Liver (tissue), 5 donors: ENCODE results near the gene MTF1. TPM values are rescaled to one million over a fixed set of nuclear protein-coding genes. Genes with fewer than 3 reads are reported as not detected.

Experiments
- polyA plus RNA-seq, 2 donors: library from polyadenylated mRNA; stranded (reverse) in 1 of 2; unstranded in 1 of 2; fragments of 200-250 nt in 1 of 2; fragments of >200 nt in 1 of 2; fragmentation: Nextera tagmentation in 1 of 2; extraction: Ambion mirVana in 1 of 2; gene quantifications; one replicate each; pipeline versions ENCODE4 v1.2.1 to v1.2.3, GENCODE V29; 2013 to 2015
- small RNA-seq: library from RNA; depleted of rRNA; stranded (forward); fragments of <200 nt; gene quantifications from one replicate; pipeline ENCODE3, GENCODE V24; 2014
- total RNA-seq, 2 donors: library from RNA; depleted of rRNA; stranded (reverse); fragments of >200 nt; gene quantifications; one replicate each; pipeline ENCODE4 v1.2.3, GENCODE V29; 2014
- donor health status: healthy.
- donor health status: healthy.
- donor health status: healthy.

The MTF1 gene
- total and polyA plus RNA-seq, 4 donors: 2.3 to 3.3 (median 3.0) TPM

Small RNA genes lying within 50 kb of the gene (small RNA-seq; reads per million reads assigned to genes)
- gene RF00092 (not detected), gene RNU6-584P (not detected)

Other genes starting within 250 kb of the MTF1 start
- under 1 TPM; 0.08 to 0.14 TPM for gene RSPO1, start 224.7 kb downstream of the MTF1 start, total RNA-seq
- under 1 TPM in 1 of 2 donors, not detected in 1; 0.06 TPM for gene RSPO1, start 224.7 kb downstream of the MTF1 start, polyA plus RNA-seq
- 10 to 100 TPM in 1 of 2 donors, under 1 TPM in 1; 0.25 to 16.5 TPM for gene CDCA8, start 167.1 kb downstream of the MTF1 start, total RNA-seq
- gene CDCA8, start 167.1 kb downstream of the MTF1 start, polyA plus RNA-seq: 1 to 10 TPM in 1 of 2 donors, under 1 TPM in 1; 0.53 to 2.3 TPM
- under 1 TPM; under 0.01 to 0.09 TPM for gene EPHA10, start 94.5 kb downstream of the MTF1 start, total RNA-seq
- gene EPHA10, start 94.5 kb downstream of the MTF1 start, polyA plus RNA-seq: under 1 TPM in 1 of 2 donors, not detected in 1; 0.03 TPM
- 1 to 10 TPM; 1.0 to 1.8 TPM for gene MANEAL, start 65.7 kb downstream of the MTF1 start, total RNA-seq
- 1 to 10 TPM in 1 of 2 donors, under 1 TPM in 1; 0.96 to 6.2 TPM for gene MANEAL, start 65.7 kb downstream of the MTF1 start, polyA plus RNA-seq
- gene C1orf122, start 51.8 kb downstream of the MTF1 start, total RNA-seq: 10 to 100 TPM in 1 of 2 donors, 1 to 10 TPM in 1; 4.5 to 12.5 TPM
- gene C1orf122, start 51.8 kb downstream of the MTF1 start, polyA plus RNA-seq: 10 to 100 TPM; 24.0 to 45.1 TPM
- gene YRDC, start 51.4 kb downstream of the MTF1 start, total RNA-seq: 1 to 10 TPM; 9.3 to 9.4 TPM
- gene YRDC, start 51.4 kb downstream of the MTF1 start, polyA plus RNA-seq: 1 to 10 TPM; 4.4 to 9.8 TPM
- 10 to 100 TPM; 21.3 to 30.9 TPM for gene INPP5B, start 87.5 kb upstream of the MTF1 start, total RNA-seq
- 1 to 10 TPM; 5.0 to 5.9 TPM for gene INPP5B, start 87.5 kb upstream of the MTF1 start, polyA plus RNA-seq
- 10 to 100 TPM; 30.2 to 39.6 TPM for gene SF3A3, start 130.4 kb upstream of the MTF1 start, total RNA-seq
- 10 to 100 TPM; 16.6 to 21.2 TPM for gene SF3A3, start 130.4 kb upstream of the MTF1 start, polyA plus RNA-seq
- 1 to 10 TPM; 2.7 to 4.2 TPM for gene FHL3, start 145.9 kb upstream of the MTF1 start, total RNA-seq
- 1 to 10 TPM; 1.7 to 2.9 TPM for gene FHL3, start 145.9 kb upstream of the MTF1 start, polyA plus RNA-seq
- gene UTP11, start 153.1 kb upstream of the MTF1 start, total RNA-seq: 10 to 100 TPM; 11.0 to 17.8 TPM
- gene UTP11, start 153.1 kb upstream of the MTF1 start, polyA plus RNA-seq: 10 to 100 TPM; 11.0 to 12.6 TPM
- gene POU3F1, start 187.2 kb upstream of the MTF1 start, total RNA-seq: not detected
- not detected for gene POU3F1, start 187.2 kb upstream of the MTF1 start, polyA plus RNA-seq